GM23338 (cell line): Measurements from ENCODE around the gene RAB11B.

Source experiments
- CREB1 ChIP-seq: fragments of 250-450 bp; sonication (Bioruptor Pico); IDR thresholded peaks from 2 replicates; pipeline ENCODE4 v1.5.0; 2020; ENCODE audit warnings: low read depth, mild to moderate bottlenecking, moderate library complexity
- CTCF ChIP-seq, 2 experiments: fragments of 200-600 bp in 1 of 2; sonication (generic) in 1 of 2; conservative IDR thresholded peaks; 2 replicates each; pipeline versions ENCODE4 v1.5.1 to v1.6.1; 2016 to 2017; ENCODE audit warnings: antibody characterized with exemption in 2 of 2, low read depth in 2 of 2, mild to moderate bottlenecking in 2 of 2, moderate library complexity in 1 of 2
- ETS1 ChIP-seq: IDR thresholded peaks from 2 replicates; pipeline ENCODE4 v1.6.1; 2016; ENCODE audit warnings: antibody characterized with exemption
- EZH2 ChIP-seq: fragments of 200-600 bp; sonication (generic); IDR thresholded peaks from one replicate; pipeline ENCODE4 v1.8.0; 2017; ENCODE audit warnings: antibody characterized with exemption, mild to moderate bottlenecking, low read depth; ENCODE audit not compliant: unreplicated experiment
- EZH2phosphoT487 ChIP-seq: fragments of 200-600 bp; sonication (generic); IDR thresholded peaks from one replicate; pipeline ENCODE4 v1.8.1; 2018; ENCODE audit warnings: antibody characterized with exemption; ENCODE audit not compliant: unreplicated experiment
- JUNB ChIP-seq: IDR thresholded peaks from one replicate; pipeline ENCODE4 v1.6.1; 2016; ENCODE audit warnings: antibody characterized with exemption; ENCODE audit not compliant: unreplicated experiment
- NANOG ChIP-seq: IDR thresholded peaks from 2 replicates; pipeline ENCODE4 v1.6.1; 2016; ENCODE audit warnings: antibody characterized with exemption, borderline replicate concordance
- POLR2AphosphoS5 ChIP-seq: IDR thresholded peaks from 2 replicates; pipeline ENCODE4 v1.6.1; 2016; ENCODE audit warnings: antibody characterized with exemption, low read depth
- STAT1 ChIP-seq: IDR thresholded peaks from one replicate; pipeline ENCODE4 v1.6.1; 2016; ENCODE audit warnings: antibody characterized with exemption; ENCODE audit not compliant: unreplicated experiment
- ZNF114 ChIP-seq: fragments of 250-450 bp; sonication (Bioruptor Pico); IDR thresholded peaks from 2 replicates; pipeline ENCODE4 v1.5.0; 2020; ENCODE audit warnings: mild to moderate bottlenecking, moderate library complexity
- ZNF331 ChIP-seq: fragments of 250-450 bp; sonication (Bioruptor Pico); IDR thresholded peaks from 2 replicates; pipeline ENCODE4 v1.5.0; 2020; ENCODE audit warnings: low read depth, mild to moderate bottlenecking, moderate library complexity
- TF ChIP-seq, protein P1 (sequence below): IDR thresholded peaks from one replicate; pipeline ENCODE4 v1.6.1; 2018; ENCODE audit warnings: antibody characterized with exemption; ENCODE audit not compliant: unreplicated experiment

DNA sequence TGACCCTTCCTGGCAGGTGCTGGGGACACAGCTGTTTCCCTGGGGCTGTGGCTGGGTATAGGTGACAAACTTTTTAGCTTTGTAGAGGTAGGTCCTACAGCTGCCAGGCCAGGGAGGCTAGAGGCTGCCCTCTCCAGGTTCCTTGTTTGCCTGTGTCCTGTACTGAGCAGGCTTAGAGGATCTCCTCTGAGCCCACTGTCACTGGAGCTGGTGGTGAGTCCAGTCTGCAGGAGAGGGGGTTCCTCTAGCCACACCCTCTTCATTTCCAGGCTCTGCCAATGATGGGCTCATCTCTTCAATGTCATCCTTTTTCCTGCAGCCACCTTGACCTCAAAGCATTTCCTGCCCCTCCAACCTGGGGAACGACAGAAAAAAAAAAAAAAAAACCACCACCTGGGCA is 12.6 kb upstream of the RAB11B start:
- TF ChIP-seq CTCF (conservative IDR thresholded peaks at IDR 0.05; ENCODE audit: low read depth in 2 of 2) (no peak), EZH2 (no peak), POLR2AphosphoS5 (no peak), STAT1 (no peak), CREB1 (CRISPR knock-in tag) (no peak), EZH2phosphoT487 (no peak), ETS1 (no peak), ZNF114 (CRISPR knock-in tag) (no peak), JUNB (no peak), NANOG (no peak), ZNF331 (CRISPR knock-in tag) (no peak)
- TF ChIP-seq, protein P1, sequence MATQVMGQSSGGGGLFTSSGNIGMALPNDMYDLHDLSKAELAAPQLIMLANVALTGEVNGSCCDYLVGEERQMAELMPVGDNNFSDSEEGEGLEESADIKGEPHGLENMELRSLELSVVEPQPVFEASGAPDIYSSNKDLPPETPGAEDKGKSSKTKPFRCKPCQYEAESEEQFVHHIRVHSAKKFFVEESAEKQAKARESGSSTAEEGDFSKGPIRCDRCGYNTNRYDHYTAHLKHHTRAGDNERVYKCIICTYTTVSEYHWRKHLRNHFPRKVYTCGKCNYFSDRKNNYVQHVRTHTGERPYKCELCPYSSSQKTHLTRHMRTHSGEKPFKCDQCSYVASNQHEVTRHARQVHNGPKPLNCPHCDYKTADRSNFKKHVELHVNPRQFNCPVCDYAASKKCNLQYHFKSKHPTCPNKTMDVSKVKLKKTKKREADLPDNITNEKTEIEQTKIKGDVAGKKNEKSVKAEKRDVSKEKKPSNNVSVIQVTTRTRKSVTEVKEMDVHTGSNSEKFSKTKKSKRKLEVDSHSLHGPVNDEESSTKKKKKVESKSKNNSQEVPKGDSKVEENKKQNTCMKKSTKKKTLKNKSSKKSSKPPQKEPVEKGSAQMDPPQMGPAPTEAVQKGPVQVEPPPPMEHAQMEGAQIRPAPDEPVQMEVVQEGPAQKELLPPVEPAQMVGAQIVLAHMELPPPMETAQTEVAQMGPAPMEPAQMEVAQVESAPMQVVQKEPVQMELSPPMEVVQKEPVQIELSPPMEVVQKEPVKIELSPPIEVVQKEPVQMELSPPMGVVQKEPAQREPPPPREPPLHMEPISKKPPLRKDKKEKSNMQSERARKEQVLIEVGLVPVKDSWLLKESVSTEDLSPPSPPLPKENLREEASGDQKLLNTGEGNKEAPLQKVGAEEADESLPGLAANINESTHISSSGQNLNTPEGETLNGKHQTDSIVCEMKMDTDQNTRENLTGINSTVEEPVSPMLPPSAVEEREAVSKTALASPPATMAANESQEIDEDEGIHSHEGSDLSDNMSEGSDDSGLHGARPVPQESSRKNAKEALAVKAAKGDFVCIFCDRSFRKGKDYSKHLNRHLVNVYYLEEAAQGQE = no peak
